GM12864 (cell line): Measurements from ENCODE around the gene RAP1GDS1.

Experiments used
- DNase-seq: peaks from one replicate; pipeline ENCODE4 v3.0.0-alpha.2; 2011; ENCODE audit warnings: low read depth
- H3K4me3 ChIP-seq: 2 replicates; pipeline ENCODE4 v1.5.1; 2011; ENCODE audit warnings: mild to moderate bottlenecking, low read depth, low read length, control low read depth
- CTCF ChIP-seq: IDR thresholded peaks from 2 replicates; pipeline ENCODE4 v1.5.1; 2011; ENCODE audit warnings: low read depth, mild to moderate bottlenecking, moderate library complexity, low read length, control low read depth, inconsistent platforms; ENCODE audit errors: missing control alignments

Gene RAP1GDS1

GRCh38 chr4:98242538-98242937 is 18.6 kb upstream of the RAP1GDS1 start:
- no peak overlapping the region for H3K4me3 ChIP-seq
- no peak for DNase-seq
- TF ChIP-seq CTCF: no peak

GRCh38 chr4:98245226-98245625 is 16.0 kb upstream of the RAP1GDS1 start:
- DNase-seq: no peak
- no peak for TF ChIP-seq CTCF
- H3K4me3 ChIP-seq: no peak overlapping the region

GRCh38 chr4:98248934-98249333 is 12.2 kb upstream of the RAP1GDS1 start:
- no peak overlapping the region for H3K4me3 ChIP-seq
- no peak for DNase-seq
- no peak for TF ChIP-seq CTCF

GRCh38 chr4:98249831-98250230 is 11.4 kb upstream of the RAP1GDS1 start:
- no peak for TF ChIP-seq CTCF
- no peak for DNase-seq
- H3K4me3 ChIP-seq: no peak overlapping the region

GRCh38 chr4:98253499-98253898 is 7.7 kb upstream of the RAP1GDS1 start:
- no peak for DNase-seq
- TF ChIP-seq CTCF: no peak
- no peak overlapping the region for H3K4me3 ChIP-seq

- no peak for TF ChIP-seq CTCF
- peak overlapping the region; percentile 82 for H3K4me3 ChIP-seq
- no peak for DNase-seq
Measured at GRCh38 chr4:98260047-98260578, 1.1 kb upstream of the RAP1GDS1 start.
